ENCODE data around the gene MT1HL1. TPM values are rescaled to one million over a fixed set of nuclear protein-coding genes. Genes with fewer than 3 reads are reported as not detected.
"Not testable (repeated sequence)": the region's sequence is repeated elsewhere in the genome, so short reads cannot be mapped to it uniquely, and the experiment has no call there.

Gene MT1HL1
- polyA plus RNA-seq, 3 donors, result not detected

- no peak overlapping the region for H3K4me3 Mint-ChIP-seq
- Histone ChIP-seq H3K9ac (ENCODE audit: insufficient read depth, low read length, poor library complexity, severe bottlenecking) (no peak overlapping the region), H3K4me1 (ENCODE audit: control insufficient read depth in 1 of 2, insufficient read depth in 2 of 2, low read length in 2 of 2) (no peaks in the 10 kb centered on the region), H3K27ac (ENCODE audit: low read depth in 1 of 2, low read length in 2 of 2) (no peak overlapping the region), H2AFZ (ENCODE audit: insufficient read depth, low read depth, low read length, poor library complexity, severe bottlenecking) (no peak overlapping the region), H3K36me3 (replicated peaks in 1 of 2; ENCODE audit: control insufficient read depth in 1 of 2, insufficient read depth in 2 of 2, low read length in 2 of 2) (no peaks in the 10 kb centered on the region), H4K20me1 (ENCODE audit: insufficient read depth, low read length) (no peaks in the 10 kb centered on the region), H3K4me2 (replicated peaks; ENCODE audit: extremely low read depth, low read length, poor library complexity, severe bottlenecking) (no peak overlapping the region), H3K9me3 (replicated peaks in 1 of 2; ENCODE audit: control insufficient read depth in 1 of 2, insufficient read depth in 1 of 2, low read length in 2 of 2) (peaks cover 0 to 3% of the 10 kb centered on the region in 2 donors), H3K79me2 (ENCODE audit: insufficient read depth, low read length) (no peaks in the 10 kb centered on the region), H3K27me3 (ENCODE audit: control insufficient read depth in 2 of 2, insufficient read depth in 2 of 2, low read length in 2 of 2) (no peaks in the 10 kb centered on the region), H3K4me3 (replicated peaks in 1 of 3; ENCODE audit: low read depth in 2 of 3, low read length in 3 of 3) (no peak overlapping the region)
- no peaks in the 10 kb centered on the region for H3K4me1 Mint-ChIP-seq
- peaks cover 0 to 1% (median 0%) of the 10 kb centered on the region in 3 donors for H3K27me3 Mint-ChIP-seq (ENCODE audit: low read depth in 3 of 3)
- H3K36me3 Mint-ChIP-seq, result no peaks in the 10 kb centered on the region
- H3K27ac Mint-ChIP-seq, result no peak overlapping the region
- H3K9me3 Mint-ChIP-seq, result peaks cover 0 to 11% (median 8%) of the 10 kb centered on the region in 7 donors
- no peak for DNase-seq
- intact Hi-C loops (cut with micrococcal nuclease), result no loop called here
- TF ChIP-seq CTCF (IDR thresholded peaks at IDR 0.05), result no peak
These were observed 20.4 kb downstream of the MT1HL1 start for GRCh38 chr1:236983818-236984217.

GRCh38 chr1:236982380-236982779, 21.9 kb downstream of the MT1HL1 start:
- Histone ChIP-seq H3K27ac (ENCODE audit: low read depth in 1 of 2, low read length in 2 of 2) (no peak overlapping the region), H3K36me3 (replicated peaks in 1 of 2; ENCODE audit: control insufficient read depth in 1 of 2, insufficient read depth in 2 of 2, low read length in 2 of 2) (no peaks in the 10 kb centered on the region), H3K4me2 (replicated peaks; ENCODE audit: extremely low read depth, low read length, poor library complexity, severe bottlenecking) (no peak overlapping the region), H2AFZ (ENCODE audit: insufficient read depth, low read depth, low read length, poor library complexity, severe bottlenecking) (no peak overlapping the region), H3K9ac (ENCODE audit: insufficient read depth, low read length, poor library complexity, severe bottlenecking) (no peak overlapping the region), H4K20me1 (ENCODE audit: insufficient read depth, low read length) (no peaks in the 10 kb centered on the region), H3K4me1 (ENCODE audit: control insufficient read depth in 1 of 2, insufficient read depth in 2 of 2, low read length in 2 of 2) (no peaks in the 10 kb centered on the region), H3K4me3 (replicated peaks in 1 of 3; ENCODE audit: low read depth in 2 of 3, low read length in 3 of 3) (no peak overlapping the region), H3K27me3 (ENCODE audit: control insufficient read depth in 2 of 2, insufficient read depth in 2 of 2, low read length in 2 of 2) (no peaks in the 10 kb centered on the region), H3K9me3 (replicated peaks in 1 of 2; ENCODE audit: control insufficient read depth in 1 of 2, insufficient read depth in 1 of 2, low read length in 2 of 2) (peaks cover 0 to 3% of the 10 kb centered on the region in 2 donors), H3K79me2 (ENCODE audit: insufficient read depth, low read length) (no peaks in the 10 kb centered on the region)
- DNase-seq, result no peak
- no peak for TF ChIP-seq CTCF (IDR thresholded peaks at IDR 0.05)
- no peaks in the 10 kb centered on the region for H3K36me3 Mint-ChIP-seq
- WGBS (ENCODE audit: insufficient coverage), result no CpG with 5 or more reads among the region's 1 CpG
- peaks cover 0 to 1% (median 0%) of the 10 kb centered on the region in 3 donors for H3K27me3 Mint-ChIP-seq (ENCODE audit: low read depth in 3 of 3)
- peaks cover 0 to 17% (median 9%) of the 10 kb centered on the region in 7 donors for H3K9me3 Mint-ChIP-seq
- no peak overlapping the region for H3K27ac Mint-ChIP-seq
- intact Hi-C loops (cut with micrococcal nuclease), result no loop called here
- H3K4me3 Mint-ChIP-seq, result no peak overlapping the region
- no peaks in the 10 kb centered on the region for H3K4me1 Mint-ChIP-seq

- H3K4me3 Mint-ChIP-seq; H3K36me3 ChIP-seq (replicated peaks in 1 of 2; ENCODE audit: control insufficient read depth in 1 of 2, insufficient read depth in 2 of 2, low read length in 2 of 2); H3K27ac ChIP-seq (ENCODE audit: low read depth in 1 of 2, low read length in 2 of 2); H2AFZ ChIP-seq (ENCODE audit: insufficient read depth, low read depth, low read length, poor library complexity, severe bottlenecking); H3K4me2 ChIP-seq (replicated peaks; ENCODE audit: extremely low read depth, low read length, poor library complexity, severe bottlenecking); H3K27ac Mint-ChIP-seq; H3K27me3 ChIP-seq (ENCODE audit: control insufficient read depth in 2 of 2, insufficient read depth in 2 of 2, low read length in 2 of 2); H3K4me1 Mint-ChIP-seq; H3K4me1 ChIP-seq (ENCODE audit: control insufficient read depth in 1 of 2, insufficient read depth in 2 of 2, low read length in 2 of 2); H3K9me3 ChIP-seq (replicated peaks in 1 of 2; ENCODE audit: control insufficient read depth in 1 of 2, insufficient read depth in 1 of 2, low read length in 2 of 2); DNase-seq; H3K79me2 ChIP-seq (ENCODE audit: insufficient read depth, low read length); H4K20me1 ChIP-seq (ENCODE audit: insufficient read depth, low read length); H3K9ac ChIP-seq (ENCODE audit: insufficient read depth, low read length, poor library complexity, severe bottlenecking); H3K4me3 ChIP-seq (replicated peaks in 1 of 3; ENCODE audit: low read depth in 2 of 3, low read length in 3 of 3); H3K27me3 Mint-ChIP-seq (ENCODE audit: low read depth in 3 of 3); intact Hi-C loops (cut with micrococcal nuclease); H3K36me3 Mint-ChIP-seq: not testable (repeated sequence)
- peaks cover 0 to 19% (median 15%) of the 10 kb centered on the region in 7 donors for H3K9me3 Mint-ChIP-seq
- 96% methylated on average over 18 of the region's 20 CpGs for WGBS (ENCODE audit: insufficient coverage)
These were observed 22.8 kb downstream of the MT1HL1 start for GRCh38 chr1:236981431-236981830.

Data from CD14-positive monocyte (primary cell).